OCI-LY1 (cell line): Measurements from ENCODE around the gene NOS3.

Experiments
- CTCF ChIP-seq: fragments of 200-600 bp; sonication (generic), shearing (Covaris generic); IDR thresholded peaks from 2 replicates; pipeline ENCODE4 v1.5.1; 2017; ENCODE audit warnings: mild to moderate bottlenecking, antibody characterized with exemption, low read length, moderate library complexity, mixed read lengths
- EZH2 ChIP-seq: fragments of 200-600 bp; sonication (generic), shearing (Covaris generic); IDR thresholded peaks from 2 replicates; pipeline ENCODE4 v1.8.0; 2017; ENCODE audit warnings: borderline replicate concordance, mixed run types, mild to moderate bottlenecking, antibody characterized with exemption, low read length, moderate library complexity, mixed read lengths

DNA sequence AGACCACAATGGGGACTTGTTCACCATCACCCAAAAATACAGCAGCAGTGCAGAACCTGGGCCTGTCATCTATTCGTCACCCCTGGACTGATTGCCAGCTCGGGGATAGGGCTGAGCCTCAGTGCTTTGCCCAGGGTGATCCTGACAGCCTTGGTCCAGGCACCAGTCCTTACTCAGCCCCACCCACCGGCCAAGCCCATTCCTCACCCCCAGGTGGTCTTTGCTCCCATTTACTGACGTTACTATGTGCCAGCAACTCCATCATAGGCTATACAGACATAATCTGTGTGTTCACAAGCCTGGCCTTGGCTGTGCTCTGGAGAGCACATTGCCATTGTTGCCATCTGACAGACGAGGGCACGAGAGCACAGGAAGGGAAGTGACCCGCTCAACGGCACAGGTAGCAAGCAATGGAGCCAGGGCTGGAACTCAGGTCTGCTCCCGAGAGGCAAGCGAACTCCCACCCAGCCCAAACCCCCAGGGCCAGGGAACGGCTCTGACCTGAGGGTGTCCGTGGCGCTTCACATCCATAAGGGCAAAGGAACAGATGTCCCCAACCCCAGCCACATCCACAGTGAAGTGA lies 26.6 kb downstream of the NOS3 start:
- no peak for TF ChIP-seq CTCF
- no peak for TF ChIP-seq EZH2
